Skeletal muscle tissue (tissue), 5 donors: ENCODE results near the gene FXYD7. TPM values are rescaled to one million over a fixed set of nuclear protein-coding genes. Genes with fewer than 3 reads are reported as not detected.
"Not testable (repeated sequence)": the region's sequence is repeated elsewhere in the genome, so short reads cannot be mapped to it uniquely, and the experiment has no call there.

Experiments used
- H3K27ac ChIP-seq: one replicate; pipeline ENCODE4 v1.7.0; 2013; ENCODE audit warnings: mild to moderate bottlenecking, low read depth, low read length, inconsistent platforms
- H3K27me3 ChIP-seq, 3 donors: one replicate each; pipeline ENCODE4 v1.7.0; 2013; ENCODE audit warnings: low read length in 3 of 3; ENCODE audit not compliant: control insufficient read depth in 3 of 3, insufficient read depth in 3 of 3
- H3K36me3 ChIP-seq, 3 donors: one replicate each; pipeline ENCODE4 v1.7.0; 2013; ENCODE audit warnings: low read length in 3 of 3; ENCODE audit not compliant: control insufficient read depth in 3 of 3, insufficient read depth in 3 of 3
- H3K4me1 ChIP-seq, 3 donors: one replicate each; pipeline ENCODE4 v1.7.0; 2013; ENCODE audit warnings: low read length in 3 of 3, mild to moderate bottlenecking in 3 of 3; ENCODE audit not compliant: control insufficient read depth in 3 of 3, insufficient read depth in 3 of 3
- H3K4me3 ChIP-seq, 3 donors: one replicate each; pipeline ENCODE4 v1.7.0; 2013; ENCODE audit warnings: low read length in 3 of 3
- H3K9ac ChIP-seq, 3 donors: one replicate each; pipeline ENCODE4 v1.7.0; 2013; ENCODE audit warnings: low read length in 3 of 3, mild to moderate bottlenecking in 3 of 3, moderate library complexity in 2 of 3, low read depth in 1 of 3
- H3K9me3 ChIP-seq, 3 donors: one replicate each; pipeline ENCODE4 v1.7.0; 2013; ENCODE audit warnings: low read length in 3 of 3; ENCODE audit not compliant: control insufficient read depth in 3 of 3
- small RNA-seq: library from RNA; depleted of rRNA; stranded (forward); fragments of <200 nt; gene quantifications from one replicate; pipeline ENCODE3, GENCODE V24; 2014
- total RNA-seq: library from RNA; depleted of rRNA; stranded (reverse); fragments of >200 nt; gene quantifications from one replicate; pipeline ENCODE4 v1.2.3, GENCODE V29; 2014
- donor health status: Osteomylitis.

Gene FXYD7
- total RNA-seq, 1 donor from 2014 or later = 0.52 TPM

DNA sequence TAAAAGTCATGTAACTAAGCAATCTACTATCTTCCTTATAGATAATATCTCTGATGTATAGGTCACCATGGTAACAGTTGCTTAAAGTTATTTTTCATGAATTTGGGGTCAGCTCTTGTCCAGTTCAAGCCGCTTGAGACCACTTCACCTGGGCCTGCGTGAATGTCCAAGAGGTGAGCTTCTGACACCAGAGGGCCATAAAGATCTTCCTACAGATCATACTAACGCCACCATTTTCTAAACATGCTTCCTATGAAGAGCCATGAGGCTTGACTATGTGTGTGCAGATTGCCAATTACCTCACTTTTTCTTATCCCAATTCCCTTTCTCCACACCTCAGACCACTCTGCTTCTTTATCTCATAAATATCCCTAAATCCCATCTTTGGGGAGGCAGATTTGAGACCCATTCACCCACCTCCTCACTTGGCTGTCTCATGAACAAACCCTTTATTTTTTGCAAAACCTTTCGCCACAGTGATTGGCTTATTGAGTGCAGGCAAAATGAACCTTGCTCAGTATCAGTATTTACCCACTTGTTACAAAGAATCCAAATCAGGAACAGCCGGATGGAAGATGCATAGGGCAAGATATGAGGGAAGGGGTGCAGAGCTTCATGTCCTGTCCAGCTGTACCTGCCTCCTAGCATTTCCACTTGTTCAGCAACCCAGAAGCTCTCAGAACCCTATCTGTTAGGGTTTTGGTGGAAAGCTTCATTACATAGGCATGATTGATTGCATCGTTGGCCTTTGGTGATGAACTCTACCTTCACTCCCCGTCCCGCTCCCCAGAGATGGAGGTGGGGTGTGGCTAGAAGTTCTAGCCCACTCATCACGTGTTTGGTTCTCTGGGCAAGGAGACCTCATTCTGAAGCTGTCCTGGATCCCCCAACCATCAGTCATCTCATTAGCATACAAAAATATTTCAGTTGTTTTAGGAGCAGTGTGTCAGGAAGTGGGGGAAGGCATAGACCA, 51.2 kb downstream of the FXYD7 start:
- Histone ChIP-seq H3K9ac (no peak overlapping the region), H3K36me3 (no peaks in the 10 kb centered on the region), H3K27me3 (peaks cover 0 to 2% (median 0%) of the 10 kb centered on the region in 3 donors), H3K4me3 (no peak overlapping the region), H3K27ac (no peak overlapping the region), H3K9me3 (peaks cover 0 to 2% (median 0%) of the 10 kb centered on the region in 3 donors), H3K4me1 (no peaks in the 10 kb centered on the region)

DNA sequence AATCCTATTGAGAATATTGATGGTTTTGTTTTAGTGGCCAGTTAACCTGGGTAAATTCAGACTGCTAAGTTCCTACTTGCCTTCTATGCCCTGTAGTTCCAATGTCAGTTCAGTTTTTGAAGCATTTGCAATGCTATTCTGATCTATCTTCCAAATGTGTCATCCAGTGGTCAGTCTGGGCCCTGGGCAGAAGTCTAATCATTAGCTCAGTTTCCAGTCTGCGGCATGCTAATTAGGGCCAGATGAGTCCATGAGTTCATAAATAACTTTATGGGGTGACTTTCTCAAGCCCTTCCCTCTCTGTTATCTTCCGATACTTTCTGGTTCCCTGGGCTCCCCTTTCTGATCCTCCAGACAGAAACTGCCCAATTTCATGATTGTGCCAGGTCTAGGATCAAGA, 52.8 kb downstream of the FXYD7 start:
- Histone ChIP-seq H3K36me3 (no peaks in the 10 kb centered on the region), H3K9ac (no peak overlapping the region), H3K27me3 (peaks cover 0 to 2% (median 0%) of the 10 kb centered on the region in 3 donors), H3K27ac (no peak overlapping the region), H3K4me1 (no peaks in the 10 kb centered on the region), H3K9me3 (peaks cover 0 to 2% (median 0%) of the 10 kb centered on the region in 3 donors), H3K4me3 (no peak overlapping the region)

DNA sequence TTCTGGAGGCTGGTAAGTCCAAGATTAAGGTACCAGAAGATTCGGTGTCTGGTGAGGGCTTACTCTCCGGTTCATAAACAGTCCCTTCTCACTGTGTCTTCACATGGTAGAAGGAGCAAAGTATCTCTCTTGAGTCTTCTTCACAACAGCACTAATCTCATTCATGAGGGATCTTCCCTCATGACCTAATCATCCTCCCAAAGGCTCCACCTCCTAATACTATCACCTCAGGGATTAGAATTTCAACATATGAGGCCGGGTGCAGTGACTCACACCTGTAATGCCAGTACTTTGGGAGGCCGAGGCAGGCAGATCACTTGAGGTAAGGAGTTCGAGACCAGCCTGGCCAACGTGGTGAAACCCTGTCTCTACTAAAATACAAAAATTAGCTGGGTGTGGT, 53.8 kb downstream of the FXYD7 start:
- not testable (repeated sequence) for H3K9me3 ChIP-seq, H3K36me3 ChIP-seq, H3K9ac ChIP-seq, H3K4me1 ChIP-seq, H3K4me3 ChIP-seq, H3K27me3 ChIP-seq, H3K27ac ChIP-seq

DNA sequence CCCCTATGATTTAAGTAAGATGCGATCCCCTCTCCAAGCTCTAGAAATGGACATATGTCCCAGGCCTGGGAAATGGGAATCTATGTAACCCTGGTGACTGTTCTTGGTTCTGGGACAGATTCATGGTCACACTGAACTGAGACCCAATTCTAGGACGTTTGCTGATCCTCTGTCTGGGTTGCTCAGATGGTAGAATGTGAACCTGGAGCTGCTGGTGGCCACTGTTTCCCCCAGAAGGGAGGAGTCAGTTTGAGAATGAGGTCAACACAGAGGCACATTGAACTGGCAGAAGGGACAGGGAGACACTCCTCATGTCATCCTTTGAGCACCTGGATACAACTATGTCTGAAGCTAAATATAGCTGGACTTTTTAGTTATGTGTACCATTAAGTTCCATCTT, 56.4 kb downstream of the FXYD7 start:
- H3K27me3 ChIP-seq = peaks cover 0 to 3% (median 0%) of the 10 kb centered on the region in 3 donors
- H3K36me3 ChIP-seq = no peaks in the 10 kb centered on the region
- H3K9ac ChIP-seq = no peak overlapping the region
- no peaks in the 10 kb centered on the region for H3K4me1 ChIP-seq
- H3K27ac ChIP-seq = no peak overlapping the region
- H3K9me3 ChIP-seq = no peaks in the 10 kb centered on the region
- H3K4me3 ChIP-seq = no peak overlapping the region

DNA sequence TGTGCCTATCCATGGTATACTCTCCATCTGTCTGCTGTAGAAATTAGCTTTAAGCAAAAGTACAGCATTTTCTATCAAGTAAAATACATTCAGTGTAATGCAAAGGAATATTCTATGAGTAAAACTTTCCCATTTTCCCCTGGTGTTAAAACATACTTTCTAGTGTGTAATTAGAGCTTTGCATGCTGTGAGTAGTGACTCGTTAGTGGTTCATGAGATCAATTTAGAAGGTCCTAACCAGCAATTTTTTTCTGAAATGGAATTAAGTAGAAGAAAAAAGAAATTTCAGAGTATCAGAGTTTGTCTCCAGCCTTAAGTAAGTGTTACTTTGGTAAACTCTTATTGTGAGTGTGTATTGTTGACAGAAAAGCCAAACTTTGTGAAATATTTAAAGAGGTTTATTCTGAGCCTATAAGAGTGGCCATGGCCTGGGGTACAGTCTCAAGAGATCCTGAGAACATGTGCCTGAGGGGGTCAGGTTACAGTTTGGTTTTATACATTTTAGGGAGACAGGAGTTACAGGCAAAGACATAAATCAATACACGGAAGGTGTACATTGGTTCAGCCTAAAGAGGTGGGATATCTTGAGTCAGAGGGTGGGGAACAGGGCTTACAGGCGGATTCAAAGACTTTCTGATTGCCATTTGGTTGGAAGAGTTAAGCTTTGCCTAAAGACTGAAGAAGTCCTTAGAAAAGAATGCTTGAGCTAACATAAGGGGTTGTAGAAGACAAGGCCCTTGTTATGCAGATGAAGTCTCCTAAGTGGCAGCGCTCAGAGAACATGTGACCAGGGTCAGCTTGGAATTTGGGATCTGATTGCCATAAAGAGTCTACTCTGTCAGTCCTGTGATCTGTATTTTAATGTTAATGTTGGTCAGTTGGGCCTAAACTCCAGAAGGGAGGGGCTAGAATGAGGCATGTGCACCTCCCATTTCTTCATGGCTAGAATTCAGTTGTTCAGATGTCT, 60.0 kb downstream of the FXYD7 start:
- H3K4me3 ChIP-seq = no peak overlapping the region
- no peak overlapping the region for H3K27ac ChIP-seq

More for the DNA sequence above, 60.0 kb downstream of the FXYD7 start:
- Histone ChIP-seq H3K27me3 (peaks cover 0 to 6% (median 2%) of the 10 kb centered on the region in 3 donors), H3K9me3 (no peaks in the 10 kb centered on the region), H3K9ac (no peak overlapping the region), H3K4me1 (peaks cover 0 to 5% (median 0%) of the 10 kb centered on the region in 3 donors), H3K36me3 (no peaks in the 10 kb centered on the region)

Small RNA genes lying within 50 kb of the gene (small RNA-seq; reads per million reads assigned to genes)
- not detected for gene AC020907.2

Other genes with a start within 250 kb of the FXYD7 start
- gene ZNF30, start 216.4 kb upstream of the FXYD7 start, total RNA-seq = 12.0 TPM
- 7.8 TPM for gene ZNF792, start 179.0 kb upstream of the FXYD7 start, total RNA-seq
- 17.7 TPM for gene GRAMD1A, start 142.9 kb upstream of the FXYD7 start, total RNA-seq
- 1.6 TPM for gene SCN1B, start 112.8 kb upstream of the FXYD7 start, total RNA-seq
- 0.52 TPM for gene HPN, start 101.5 kb upstream of the FXYD7 start, total RNA-seq
- not detected for gene FXYD3, start 27.4 kb upstream of the FXYD7 start, total RNA-seq
- gene LGI4, start 8.2 kb upstream of the FXYD7 start, total RNA-seq = 5.2 TPM
- gene FXYD1, start 4.4 kb upstream of the FXYD7 start, total RNA-seq = 45.4 TPM
- gene FXYD5, start 11.5 kb downstream of the FXYD7 start, total RNA-seq = 7.3 TPM
- gene FAM187B, start 85.5 kb downstream of the FXYD7 start, total RNA-seq = not detected
- 0.52 TPM for gene LSR, start 105.7 kb downstream of the FXYD7 start, total RNA-seq
- gene USF2, start 125.7 kb downstream of the FXYD7 start, total RNA-seq = 24.5 TPM
- not detected for gene HAMP, start 139.3 kb downstream of the FXYD7 start, total RNA-seq
- gene MAG, start 148.9 kb downstream of the FXYD7 start, total RNA-seq = 1.6 TPM
- gene CD22, start 185.9 kb downstream of the FXYD7 start, total RNA-seq = 4.7 TPM
- not detected for gene FFAR1, start 204.6 kb downstream of the FXYD7 start, total RNA-seq
- gene FFAR3, start 215.2 kb downstream of the FXYD7 start, total RNA-seq = not detected
- gene GPR42, start 227.8 kb downstream of the FXYD7 start, total RNA-seq = not detected